GM18507 (cell line): ENCODE data around the gene DTX1.

Experiments
- DNase-seq: peaks from one replicate; pipeline ENCODE4 v3.0.0; 2011; ENCODE audit warnings: low read depth; ENCODE audit not compliant: insufficient read length; ENCODE audit errors: extremely low spot score
- FAIRE-seq: peaks from 2 replicates; lab custom pipeline; 2011; peaks lifted over from hg19 to GRCh38; lab: Jason Lieb, UNC

Gene DTX1

GRCh38 chr12:113067987-113068935 lies 11.7 kb downstream of the DTX1 start:
- DNase-seq, result no peak

GRCh38 chr12:113069149-113069548 lies 12.6 kb downstream of the DTX1 start:
- FAIRE-seq (no peak), DNase-seq (no peak)

More at GRCh38 chr12:113067987-113068935, 11.7 kb downstream of the DTX1 start:
- FAIRE-seq, result peak; percentile 62

GRCh38 chr12:113069751-113070116 lies 13.2 kb downstream of the DTX1 start:
- no peak for FAIRE-seq

DNA sequence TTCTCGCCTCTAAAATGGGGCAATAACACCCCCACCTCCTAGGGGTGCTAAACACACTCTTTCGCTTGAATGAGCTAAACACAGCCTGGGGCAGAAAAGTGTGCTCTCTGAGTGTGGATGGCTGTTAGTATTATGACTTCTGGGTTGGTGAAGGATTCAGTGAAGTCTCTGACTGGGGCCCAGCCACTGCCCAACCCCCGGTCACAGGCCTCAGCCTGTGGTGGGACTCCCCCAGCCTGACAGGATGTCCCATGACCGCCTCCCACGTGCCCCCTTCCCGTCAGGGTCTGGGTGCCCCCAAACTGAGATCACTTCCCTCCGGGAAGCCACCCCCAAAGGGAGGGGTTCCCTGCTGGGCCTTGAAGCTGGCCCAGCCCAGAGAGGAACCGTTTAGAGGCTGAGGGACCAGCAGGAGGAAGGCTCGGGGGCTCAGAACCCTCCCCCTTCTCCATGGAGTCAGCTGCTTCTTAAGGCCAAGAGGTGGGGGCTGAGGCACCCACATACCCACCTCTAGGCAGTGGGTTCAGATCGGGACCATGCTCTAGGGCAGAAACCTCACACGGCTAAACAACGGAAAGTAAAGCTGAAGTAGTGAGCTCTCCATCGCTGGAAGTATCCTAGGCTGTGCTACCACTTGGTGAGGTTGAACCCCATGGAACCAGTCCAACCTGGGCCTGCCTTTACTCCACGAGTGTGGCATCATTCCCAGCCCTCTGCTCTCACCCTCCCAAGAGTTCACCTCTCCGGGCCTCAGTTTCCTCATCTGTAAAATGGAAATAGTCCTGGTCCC lies 13.8 kb downstream of the DTX1 start:
- peak; percentile 51 for DNase-seq
- peak; percentile 70 for FAIRE-seq

More at GRCh38 chr12:113069751-113070116, 13.2 kb downstream of the DTX1 start:
- DNase-seq, result no peak

DNA sequence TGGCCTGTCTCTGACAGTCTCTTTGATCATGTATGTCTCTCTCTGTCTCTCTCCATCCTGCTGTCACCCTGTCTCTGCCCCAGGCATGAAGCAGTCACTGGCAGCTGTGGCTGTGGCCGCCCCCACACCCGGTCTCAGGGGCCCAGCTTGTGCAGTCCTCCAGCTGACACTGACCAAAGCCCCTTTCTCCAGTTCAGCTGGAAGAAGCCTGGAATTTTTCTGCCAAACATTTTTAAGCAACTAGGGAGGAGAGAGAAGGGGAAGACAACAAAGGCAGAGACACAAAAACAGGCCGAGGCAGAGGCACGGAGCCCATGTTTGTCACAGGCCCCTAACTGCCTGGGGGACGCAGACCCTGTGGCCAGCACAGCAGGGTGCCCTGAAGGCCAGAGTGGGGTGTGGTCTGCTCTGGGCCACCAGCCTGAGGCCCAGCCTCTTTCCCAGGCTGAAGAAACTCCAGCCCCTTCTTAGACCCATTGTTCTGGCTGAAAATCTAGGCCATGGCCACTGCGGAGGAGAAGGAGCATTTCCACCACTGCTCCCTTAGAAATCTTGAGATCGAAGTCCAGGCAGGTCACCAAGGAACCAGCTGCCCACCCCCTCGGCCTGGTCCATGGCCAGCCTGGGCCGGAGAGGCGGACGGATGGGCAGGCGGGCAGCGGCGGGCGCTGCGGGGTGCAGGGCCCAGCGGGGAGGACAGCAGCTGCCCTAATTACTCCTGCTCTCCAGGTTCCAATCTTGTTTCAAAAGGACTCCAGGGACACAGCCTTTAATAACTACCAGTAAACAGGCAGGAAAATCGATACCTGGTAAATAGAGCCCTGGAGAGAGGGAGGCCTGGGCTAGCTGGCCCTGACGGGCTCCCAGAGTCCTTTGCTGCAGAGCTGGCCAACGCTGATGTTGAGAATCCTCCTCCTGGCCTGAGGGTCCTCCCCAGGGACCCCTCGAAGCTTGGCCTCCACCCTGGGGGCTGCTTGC lies 14.9 kb downstream of the DTX1 start:
- FAIRE-seq, result no peak
- DNase-seq, result no peak

DNA sequence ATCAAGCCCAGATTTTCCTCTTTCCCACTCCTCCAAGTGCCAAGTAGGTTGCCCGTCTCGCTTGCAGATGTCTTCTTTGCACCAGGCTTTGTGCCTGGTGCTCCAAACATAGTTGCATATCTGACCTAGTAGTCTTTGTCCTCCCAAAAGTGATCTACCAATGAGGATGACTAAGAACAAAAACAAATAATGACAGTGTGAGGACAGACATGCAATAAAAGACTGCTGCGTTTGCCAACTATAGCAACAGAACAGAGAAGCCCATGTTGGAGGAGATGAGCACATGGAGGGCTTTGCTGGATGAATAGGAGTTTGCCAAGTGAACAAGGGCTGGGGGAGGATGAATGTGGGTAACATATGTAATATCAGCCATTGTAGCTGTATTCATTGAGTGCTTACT lies 15.6 kb downstream of the DTX1 start:
- FAIRE-seq (peak; percentile 9), DNase-seq (no peak)

DNA sequence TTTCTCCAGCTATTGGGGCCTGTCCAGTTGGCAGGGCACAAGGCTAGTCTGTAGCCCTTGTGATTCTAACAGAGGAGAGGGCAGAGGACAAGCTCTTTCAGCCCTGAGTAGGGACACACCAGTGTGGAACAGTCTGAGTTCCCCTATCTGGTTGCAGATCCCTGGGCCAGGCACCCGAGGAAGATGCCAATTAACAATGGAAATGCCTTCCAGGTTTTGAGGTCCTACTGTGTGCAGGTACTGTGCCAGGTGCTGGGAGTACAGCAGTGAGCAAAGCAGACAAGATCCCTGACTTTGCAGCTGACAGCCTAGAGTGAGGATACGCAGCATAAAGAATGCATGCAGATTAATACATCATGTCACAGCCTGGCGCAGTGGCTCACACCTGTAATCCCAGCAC lies 17.1 kb downstream of the DTX1 start:
- no peak for DNase-seq
- no peak for FAIRE-seq

DNA sequence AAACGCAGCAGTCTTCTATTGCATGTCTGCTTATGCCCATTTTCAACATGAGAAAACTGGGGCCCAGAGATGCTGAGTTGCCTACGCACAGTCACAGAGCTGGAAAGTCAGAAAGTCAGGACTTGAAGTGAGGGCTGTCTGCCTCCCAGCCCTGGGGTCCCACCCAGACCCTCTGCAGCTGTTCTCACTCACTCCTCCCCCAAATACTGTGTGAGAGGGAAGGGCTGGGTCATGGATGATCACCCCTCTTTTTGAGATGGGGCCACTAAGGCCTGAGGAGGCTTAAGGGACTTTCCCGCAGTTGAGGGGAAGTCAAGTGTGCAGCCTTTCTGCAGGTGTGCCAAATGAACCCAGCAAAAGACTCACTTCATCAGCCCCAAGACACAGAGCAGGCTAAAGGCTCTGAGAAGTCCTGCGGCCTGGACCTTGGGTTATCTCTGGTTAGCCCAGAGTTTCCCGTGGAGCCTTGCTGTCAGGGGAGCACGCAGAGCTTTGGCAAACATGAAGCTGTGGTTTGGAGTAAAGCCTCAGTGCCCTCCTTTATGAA lies 18.7 kb downstream of the DTX1 start:
- DNase-seq, result peak; percentile 68
- FAIRE-seq, result peak; percentile 99

DNA sequence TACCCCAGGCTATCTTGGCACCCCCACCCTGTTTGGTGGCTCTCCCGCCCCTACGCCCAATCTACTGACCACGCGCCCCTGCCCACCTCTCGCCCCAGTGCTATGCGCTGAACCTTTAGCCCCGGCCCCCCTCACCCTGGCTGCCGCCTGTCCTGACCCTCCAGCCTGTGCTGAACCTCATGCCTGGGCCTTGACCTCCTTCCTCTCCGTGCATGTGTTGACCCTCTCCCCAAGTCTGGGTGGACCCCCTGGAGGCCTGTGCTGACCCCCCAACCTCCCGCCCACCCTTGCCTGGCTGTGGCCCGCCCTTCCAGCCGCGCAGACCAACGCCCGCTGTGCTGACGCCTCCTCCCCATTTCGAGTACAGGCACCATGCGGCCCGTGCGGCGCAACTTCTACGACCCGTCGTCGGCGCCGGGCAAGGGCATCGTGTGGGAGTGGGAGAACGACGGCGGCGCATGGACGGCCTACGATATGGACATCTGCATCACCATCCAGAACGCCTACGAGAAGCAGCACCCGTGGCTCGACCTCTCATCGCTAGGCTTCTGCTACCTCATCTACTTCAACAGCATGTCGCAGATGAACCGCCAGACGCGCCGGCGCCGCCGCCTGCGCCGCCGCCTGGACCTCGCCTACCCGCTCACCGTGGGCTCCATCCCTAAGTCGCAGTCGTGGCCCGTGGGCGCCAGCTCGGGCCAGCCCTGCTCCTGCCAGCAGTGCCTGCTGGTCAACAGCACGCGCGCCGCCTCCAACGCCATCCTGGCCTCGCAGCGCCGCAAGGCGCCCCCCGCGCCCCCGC lies 20.7 kb downstream of the DTX1 start:
- DNase-seq, result no peak
- no peak for FAIRE-seq

GRCh38 chr12:113077859-113078255 lies 21.3 kb downstream of the DTX1 start:
- DNase-seq, result no peak
- FAIRE-seq, result no peak

DNA sequence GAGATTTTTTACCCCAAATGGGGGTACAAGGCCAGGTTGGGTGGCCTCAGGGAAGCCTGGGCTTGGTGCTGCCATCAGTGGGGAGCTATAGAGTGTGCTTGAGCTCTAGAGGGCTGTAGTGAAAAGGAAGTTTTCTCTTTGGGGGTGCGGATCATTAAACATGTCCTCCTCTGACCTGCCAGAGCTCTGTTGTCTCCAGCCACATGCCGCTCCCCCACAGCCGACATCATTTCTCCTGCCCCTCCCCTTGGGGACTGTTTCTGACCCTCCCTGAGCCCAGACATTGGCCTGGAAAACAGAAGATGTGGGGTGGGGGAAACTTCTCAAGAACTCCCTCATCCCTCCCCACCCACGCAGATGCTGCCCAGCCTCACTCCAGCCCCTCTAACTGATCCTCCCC lies 25.3 kb downstream of the DTX1 start:
- DNase-seq, result no peak

GRCh38 chr12:113082486-113083148 lies 26.1 kb downstream of the DTX1 start:
- FAIRE-seq (peak; percentile 90), DNase-seq (no peak)

More for the DNA sequence above, 25.3 kb downstream of the DTX1 start:
- FAIRE-seq, result no peak

- FAIRE-seq (no peak), DNase-seq (no peak)
Observed at GRCh38 chr12:113083863-113084435, 27.4 kb downstream of the DTX1 start.

GRCh38 chr12:113086249-113087164 lies 30.0 kb downstream of the DTX1 start:
- DNase-seq (no peak), FAIRE-seq (peak; percentile 82)

- no peak for DNase-seq
- FAIRE-seq, result no peak
Observed at GRCh38 chr12:113087193-113087592, 30.7 kb downstream of the DTX1 start.

DNA sequence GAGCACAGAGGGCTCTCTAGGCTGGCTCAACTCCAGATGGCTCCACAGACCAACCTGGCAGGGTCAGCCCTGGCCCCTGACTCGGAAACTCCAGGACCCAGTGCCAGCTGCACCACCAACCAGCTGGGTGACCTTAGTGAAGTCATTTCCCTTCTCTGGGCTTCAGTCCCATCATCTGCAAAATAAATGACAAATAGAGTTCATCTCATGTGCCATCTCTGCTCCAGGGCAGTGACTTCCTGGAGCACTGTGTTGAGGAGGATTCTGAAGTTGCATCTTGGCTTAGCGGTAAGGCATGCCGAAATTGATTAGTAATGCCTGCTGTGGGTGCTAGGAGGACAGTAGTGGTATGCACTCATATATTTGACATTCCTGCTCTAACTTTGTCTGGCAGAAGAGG lies 31.5 kb downstream of the DTX1 start:
- no peak for FAIRE-seq
- DNase-seq, result no peak
